HG03097 (cell line): ENCODE data around the gene DGKI.

Experiments used
- ATAC-seq: cut with Tn5 transposase; IDR thresholded peaks from one replicate; pipeline ENCODE4 v1.9.1; 2021; ENCODE audit not compliant: unreplicated experiment, low FRiP score

Gene DGKI

DNA sequence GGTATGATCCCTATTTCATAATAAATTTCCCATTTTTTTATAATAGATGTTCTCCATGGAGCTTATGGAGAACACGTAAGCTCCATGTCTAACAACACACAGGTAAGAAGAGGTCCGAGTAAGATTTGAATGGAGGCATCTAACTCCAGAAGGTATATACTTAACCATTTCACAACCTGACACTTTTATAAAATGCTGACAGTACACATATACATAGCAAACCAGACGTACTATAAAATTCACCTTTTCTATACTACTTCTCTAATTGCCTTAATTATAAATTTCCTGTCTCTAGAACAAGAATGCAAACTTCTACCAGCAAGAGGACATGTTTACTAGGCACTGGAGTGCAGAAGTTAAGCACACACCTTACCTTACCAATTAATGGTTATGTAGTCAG is 151.3 kb downstream of the DGKI start:
- no peak for ATAC-seq

DNA sequence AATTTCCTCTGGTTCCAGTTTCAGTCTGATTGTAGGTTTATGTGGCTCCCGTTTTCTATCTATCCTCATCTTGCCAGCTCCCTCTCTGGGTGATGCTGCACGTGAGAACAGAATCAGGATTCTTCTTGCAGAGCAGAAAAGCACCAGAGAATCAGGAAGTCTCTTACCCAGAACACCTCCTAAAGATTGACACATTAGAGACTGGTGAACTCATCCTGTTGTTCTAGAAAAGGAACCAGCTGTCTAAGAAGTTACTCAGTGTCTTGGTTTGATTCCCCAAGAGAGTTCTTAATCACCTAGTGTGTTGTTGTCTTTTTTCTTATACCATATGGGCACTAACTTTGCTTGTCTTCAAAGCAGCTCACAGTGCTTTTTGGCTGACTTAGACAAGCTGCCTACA is 152.4 kb downstream of the DGKI start:
- ATAC-seq = peak; percentile 73

DNA sequence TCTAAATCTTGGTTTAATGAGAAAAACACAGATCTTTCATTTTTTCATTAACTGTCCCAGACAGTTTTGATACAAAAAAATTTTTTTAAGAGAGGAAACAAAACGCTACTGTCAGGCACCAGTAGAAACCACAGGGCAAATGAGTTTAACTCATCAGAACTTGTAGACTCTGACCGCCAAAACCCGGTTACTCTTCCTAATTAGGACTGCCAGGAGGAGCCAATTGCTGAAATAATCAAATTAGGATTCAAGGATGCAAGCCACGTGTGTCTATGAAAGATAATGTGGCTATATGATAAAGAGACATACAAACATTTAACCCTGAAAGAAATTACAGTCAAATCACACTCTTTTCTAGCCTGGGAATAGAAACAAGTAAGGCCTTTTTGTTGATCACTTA is 154.4 kb downstream of the DGKI start:
- no peak for ATAC-seq

DNA sequence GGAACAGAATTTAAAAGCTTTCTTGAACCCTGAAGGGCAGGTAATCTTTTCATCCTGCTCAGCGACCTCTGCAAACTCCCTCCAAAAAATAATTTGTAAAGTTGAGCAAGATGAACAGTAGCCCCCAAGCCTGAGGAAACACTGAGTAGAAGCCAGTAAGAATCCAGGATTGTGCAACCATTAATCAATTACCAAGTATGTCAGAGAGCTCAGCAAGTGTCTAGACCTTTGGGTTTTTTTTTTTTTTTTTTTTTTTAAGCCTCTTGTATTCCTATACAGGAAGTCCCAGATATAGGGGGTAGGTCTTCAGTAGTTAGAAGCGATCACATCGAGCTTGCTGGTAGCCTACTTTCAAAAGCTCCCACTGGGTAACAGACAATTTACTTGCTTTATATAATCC is 155.2 kb downstream of the DGKI start:
- ATAC-seq = no peak

DNA sequence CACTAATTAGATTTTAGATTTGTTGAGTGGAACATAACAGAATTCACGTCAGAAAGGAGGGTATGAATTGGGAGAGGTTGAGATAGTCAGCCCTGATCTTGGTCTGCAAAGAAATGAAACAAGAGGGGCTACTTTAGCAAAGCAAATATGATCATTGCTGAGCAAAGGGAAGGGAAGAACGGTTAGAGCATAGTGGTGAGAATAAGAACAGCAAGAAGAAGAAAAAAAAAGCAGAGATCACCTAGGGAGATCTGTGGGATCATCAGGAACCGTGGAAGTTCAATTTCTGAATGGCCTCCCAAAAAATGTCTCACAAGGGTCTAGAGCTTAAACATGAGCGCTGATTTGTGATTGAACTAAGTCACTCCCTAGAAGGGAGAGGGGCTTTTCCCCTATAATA is 156.1 kb downstream of the DGKI start:
- no peak for ATAC-seq

DNA sequence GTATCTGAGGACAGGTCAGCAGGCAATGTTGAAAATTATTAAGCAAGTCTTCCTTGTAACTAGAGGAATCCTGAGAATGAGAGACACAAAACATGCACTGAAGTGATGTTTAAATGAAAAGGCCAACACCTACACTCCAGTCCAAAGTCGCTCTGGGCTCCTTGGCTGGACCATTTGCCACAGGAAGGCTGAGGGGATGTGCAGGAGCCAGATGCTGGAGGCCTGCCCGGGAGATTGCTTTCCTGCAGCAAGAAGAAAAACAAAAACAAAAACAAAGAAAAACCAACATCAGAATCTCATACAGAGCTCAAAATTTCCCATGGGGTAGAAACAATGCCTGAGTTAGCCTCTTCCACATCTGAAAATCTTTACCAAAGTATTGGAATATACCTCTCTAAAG is 157.0 kb downstream of the DGKI start:
- no peak for ATAC-seq

DNA sequence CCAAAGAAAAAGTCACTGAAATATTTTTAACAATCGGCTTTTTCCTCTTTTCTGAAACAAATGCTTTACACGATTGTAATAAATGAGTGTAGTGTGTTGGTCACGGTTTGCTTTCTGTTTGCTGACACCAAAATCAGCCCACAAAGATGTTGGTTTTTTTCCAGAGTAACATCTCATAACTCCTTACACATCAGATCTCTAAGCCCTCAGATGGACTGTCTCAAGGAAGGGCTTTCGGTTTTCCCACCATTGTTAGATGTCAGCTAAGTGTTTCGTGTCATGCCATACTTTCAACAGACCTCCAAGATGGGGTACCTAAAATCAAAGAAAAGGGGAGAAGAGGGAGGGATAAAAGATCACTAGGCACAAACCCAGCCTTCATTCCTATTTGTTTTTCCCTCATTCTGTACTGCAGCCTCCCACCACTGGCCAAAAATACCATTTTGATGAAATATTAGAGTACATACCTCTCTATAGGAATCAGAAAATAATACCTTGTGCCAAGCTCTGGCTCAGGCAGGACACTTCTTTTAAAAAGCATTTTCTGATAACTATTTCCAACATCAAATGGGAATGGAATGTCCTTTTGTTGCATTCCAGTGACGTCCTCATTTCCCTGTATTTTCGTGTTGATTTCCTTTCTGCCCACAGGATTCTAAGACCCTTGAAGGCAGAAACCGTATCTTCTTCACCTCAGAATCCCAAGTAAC is 159.1 kb downstream of the DGKI start:
- ATAC-seq = no peak

DNA sequence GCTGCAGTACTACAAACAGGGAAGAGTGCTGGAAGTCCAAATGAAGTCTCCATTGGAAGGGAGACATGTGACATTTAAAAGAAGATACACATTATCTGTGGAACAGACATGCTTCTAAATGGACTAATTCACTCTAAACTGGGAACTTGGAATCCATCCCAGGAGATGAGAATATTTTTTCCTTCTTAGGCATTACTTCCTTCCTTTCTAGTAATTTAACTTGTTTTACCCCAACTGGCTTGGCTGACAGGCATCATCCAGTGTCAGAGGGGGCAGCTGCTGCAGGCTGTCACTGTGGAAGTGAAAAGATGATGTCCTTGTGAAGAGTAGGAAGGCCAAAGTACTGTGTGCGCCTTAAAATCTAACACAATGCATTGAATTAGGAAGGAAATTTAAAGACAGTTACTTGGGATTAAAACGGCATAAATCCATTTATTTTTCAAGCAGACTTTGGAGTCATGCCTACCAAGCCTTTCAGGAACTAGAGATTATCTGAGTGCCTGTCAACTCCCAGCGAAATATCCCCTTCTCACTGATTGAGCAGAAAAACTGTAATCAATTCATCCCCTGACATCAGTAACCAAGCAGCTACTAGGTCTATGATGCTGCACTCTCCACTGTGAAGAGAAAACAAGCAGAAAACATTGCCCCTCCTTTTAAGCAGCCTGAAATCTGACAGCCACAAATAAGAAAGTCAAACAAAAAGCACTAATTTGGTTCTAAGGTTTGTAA is 161.2 kb downstream of the DGKI start:
- no peak for ATAC-seq

DNA sequence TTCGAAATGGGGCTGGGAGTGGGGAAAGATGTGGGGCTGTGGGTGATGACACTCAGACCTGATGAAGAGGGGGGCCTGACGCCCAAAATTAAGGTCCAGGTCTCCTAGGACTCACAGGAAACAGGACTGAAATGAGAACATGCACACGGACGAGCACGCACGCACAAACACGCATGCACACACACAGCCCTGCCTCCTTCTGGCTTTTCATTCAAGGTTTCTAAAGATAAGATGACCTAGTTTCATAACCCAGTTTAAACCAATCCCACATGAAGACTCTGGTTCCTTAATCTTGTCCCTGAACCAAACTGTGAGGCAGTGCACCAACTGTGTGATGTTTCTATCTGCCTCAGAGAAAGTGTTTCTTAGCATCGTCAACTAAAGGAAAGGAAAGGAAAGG is 162.0 kb downstream of the DGKI start:
- ATAC-seq = no peak

DNA sequence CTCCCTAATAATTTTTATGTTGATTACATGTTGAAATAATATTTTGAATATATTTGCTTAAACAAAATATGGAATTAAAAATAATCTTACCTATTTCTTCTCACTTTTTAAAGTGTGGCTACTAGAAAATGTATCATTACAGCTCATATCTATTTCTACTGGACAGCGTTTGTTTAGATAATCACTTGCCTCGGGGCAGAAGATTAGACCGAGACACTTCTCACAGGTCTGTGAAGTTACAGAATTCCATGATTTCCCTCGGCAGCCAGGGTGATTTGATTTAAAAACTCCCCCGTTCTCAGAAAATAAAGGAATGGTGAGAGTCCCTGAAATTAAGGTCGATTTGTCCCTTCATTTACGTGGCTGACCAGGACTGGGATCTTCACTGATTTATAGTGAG is 162.5 kb downstream of the DGKI start:
- no peak for ATAC-seq

DNA sequence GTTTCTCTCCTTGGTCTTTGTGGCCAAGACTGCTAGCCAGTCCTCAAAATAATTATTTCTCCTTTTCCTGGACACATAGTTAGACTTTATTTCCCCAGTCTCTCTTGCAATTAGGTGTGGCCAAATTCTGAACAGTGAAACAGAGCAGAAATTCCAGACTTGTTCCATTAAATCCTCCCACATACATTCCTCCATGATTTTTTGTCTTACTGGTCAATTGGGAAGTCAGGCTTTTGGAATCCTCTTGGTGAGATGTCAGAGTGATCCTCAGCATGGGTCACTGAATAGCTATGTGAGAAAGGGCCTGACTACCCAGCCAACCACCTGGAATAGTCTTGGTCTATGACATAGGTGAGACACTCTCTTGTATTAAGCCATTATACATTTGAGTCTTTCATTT is 164.2 kb downstream of the DGKI start:
- ATAC-seq = no peak

DNA sequence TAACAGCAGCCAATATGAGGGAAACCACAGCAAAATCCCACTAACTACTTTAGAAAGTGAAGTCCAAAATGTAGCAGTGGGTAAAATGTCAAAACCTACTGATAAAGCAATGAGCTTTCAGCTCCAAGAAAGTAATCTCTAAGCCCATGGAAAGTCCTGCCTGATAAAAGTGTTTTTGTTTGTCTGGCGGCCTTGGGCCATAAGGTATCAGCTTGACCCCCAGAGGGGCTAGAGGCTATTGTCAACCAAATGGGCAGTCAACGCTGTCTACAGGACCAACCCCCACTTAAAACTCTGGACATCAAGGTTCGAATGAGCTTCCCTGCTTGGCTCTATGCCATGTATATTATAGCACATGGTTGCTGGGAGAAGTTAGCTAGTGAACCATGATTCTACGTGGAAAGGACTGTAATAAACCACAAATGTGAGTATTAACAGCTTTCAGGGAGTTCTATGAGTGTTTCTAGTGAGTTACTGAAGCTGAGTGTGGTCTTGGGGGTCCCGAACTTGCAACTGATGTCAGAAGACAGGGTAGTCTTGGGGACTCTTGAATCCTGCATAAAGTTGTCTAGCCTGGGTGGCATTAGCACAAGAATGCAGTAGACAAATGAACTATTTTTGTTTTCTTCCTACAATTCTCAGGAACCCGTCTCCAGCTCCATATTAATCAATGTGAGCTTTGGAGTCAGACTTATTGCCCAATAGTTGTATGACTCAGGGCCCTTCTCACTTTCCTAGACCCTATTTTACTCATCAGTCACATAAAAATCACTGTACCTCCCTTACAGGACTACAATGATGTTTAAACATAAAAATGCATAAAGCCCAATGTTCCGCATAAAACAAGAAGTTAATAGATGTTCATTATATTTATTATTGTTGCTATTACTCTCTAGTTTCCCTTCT is 164.9 kb downstream of the DGKI start:
- no peak for ATAC-seq

DNA sequence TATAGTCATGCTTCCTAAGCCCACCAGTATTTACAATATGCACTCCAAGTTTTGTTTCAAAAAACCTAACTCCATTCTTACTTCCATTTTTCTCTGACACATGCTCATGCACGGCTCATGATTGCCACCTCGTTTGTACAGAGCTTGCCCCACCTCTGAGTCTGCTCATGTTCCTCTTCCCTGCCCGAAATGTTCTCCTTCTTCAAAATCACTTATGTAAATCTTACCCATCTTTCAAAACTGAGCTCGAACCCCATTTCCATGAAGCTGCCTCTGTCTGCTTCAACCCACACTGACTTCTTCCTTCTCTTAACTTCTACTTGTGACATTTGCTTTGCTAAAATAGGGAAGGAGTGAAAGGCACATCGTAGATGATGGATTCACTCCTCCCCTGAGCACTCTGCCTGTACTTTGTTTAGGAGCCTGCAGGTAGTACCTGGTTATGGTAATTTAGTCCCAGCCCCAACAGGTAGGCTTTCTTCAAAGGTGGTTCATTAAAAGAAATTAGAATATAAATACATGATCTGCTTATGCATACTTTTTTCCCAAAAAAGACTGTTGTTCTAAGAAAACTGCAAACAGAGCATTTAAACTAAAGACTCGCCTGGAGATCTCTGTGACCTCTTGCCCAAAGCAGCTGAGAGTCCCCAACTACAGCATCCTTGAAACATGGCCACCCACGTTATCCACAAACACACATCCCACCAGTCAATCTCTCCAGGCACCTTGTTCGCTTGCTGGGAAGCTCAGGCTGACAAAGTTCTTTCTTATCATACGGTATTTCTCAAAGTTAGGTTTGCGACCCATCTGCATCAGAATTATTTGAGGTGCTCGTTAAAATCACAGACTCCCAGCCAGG is 172.0 kb downstream of the DGKI start:
- ATAC-seq = no peak

DNA sequence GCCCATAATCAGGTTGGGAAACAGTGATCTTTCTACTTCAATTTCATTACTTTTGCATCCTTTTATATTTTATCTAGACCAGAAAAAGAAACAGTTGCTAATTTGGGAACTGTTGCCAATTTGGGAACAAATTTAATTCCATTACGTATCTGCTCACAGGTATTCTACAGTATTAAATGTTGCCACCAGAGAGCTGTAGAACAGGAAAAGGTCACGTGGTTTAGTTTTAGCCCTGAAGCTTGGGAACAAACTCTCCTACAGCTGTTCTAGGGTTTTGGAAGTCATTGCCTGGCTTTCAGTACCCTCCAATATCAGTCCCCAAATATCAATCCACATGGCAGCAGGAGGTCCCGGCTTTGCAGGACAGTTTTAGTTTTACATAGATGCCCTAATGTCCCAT is 172.7 kb downstream of the DGKI start:
- ATAC-seq = no peak

DNA sequence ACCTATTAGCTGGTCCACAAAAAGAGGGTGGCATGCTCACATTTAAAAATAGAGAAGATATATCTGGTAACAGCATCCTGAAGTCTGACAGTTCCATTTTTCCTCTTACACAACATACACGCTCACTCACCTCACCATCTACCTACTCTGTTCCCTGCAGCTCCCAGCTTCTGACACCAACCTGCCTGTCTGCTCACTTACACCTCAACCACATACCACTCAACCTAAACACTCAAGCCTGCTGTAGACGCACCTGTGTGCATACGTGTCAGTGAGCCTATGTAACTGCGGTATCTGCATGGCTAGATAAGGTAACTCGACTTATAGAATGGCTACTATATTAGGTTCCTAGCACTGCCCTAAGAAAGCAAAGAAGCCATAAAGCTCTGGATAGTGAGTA is 174.9 kb downstream of the DGKI start:
- ATAC-seq = no peak

DNA sequence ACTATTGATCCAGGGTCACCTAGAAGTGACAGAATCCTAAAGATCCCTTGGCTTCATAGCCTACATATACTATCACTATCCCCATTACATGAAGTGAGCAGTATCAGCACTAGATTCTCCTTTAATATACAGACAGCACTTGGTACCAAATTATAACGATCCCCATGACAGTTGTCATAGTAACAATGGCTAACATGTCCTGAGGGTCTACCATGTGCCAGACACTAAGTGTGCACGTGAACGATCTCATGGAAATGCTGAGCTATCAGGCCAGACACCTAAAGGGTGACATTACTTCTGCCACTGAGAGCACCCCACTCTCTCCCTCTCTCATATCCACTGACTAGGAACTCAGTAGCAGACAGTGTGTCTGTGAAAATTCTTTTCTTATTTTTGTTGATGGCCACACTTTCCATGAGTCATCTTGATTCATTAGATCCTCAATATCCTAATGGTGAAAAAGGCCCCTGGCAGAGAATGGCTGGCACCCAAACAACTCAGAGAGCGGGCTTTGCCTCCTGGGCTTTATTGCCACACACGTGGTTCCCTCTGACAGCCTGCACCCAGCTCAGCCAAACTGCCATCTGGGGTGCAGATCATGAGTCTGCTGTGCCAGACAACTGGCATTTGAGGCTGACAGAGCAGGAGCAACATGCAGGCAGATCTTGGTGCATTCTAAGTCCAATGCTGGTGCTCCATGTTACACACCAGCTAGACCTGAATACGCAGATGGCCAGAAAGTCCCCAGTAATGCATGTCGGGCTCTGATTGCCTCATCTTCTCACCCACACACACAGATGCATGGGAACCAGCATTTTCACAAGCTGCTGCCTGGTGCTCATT is 176.3 kb downstream of the DGKI start:
- no peak for ATAC-seq

DNA sequence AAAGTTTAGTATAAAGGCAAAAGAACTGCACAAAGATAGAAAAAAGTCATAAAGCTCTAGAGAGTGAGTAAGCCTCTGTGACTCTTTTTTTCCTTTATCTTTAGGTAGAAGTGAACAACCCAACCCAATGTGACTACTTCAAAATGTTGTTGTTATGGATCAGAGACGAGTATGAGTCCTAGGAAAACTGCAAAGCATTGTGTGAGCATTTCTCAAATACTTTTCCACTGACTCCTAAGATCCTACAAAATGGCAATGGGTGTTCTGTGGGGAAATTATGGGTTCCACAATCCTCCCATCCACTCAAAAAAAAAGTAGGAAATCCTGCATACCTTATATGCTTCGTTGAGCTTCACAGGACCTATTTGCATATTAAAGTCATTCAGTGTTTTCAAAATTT is 177.1 kb downstream of the DGKI start:
- ATAC-seq = no peak

DNA sequence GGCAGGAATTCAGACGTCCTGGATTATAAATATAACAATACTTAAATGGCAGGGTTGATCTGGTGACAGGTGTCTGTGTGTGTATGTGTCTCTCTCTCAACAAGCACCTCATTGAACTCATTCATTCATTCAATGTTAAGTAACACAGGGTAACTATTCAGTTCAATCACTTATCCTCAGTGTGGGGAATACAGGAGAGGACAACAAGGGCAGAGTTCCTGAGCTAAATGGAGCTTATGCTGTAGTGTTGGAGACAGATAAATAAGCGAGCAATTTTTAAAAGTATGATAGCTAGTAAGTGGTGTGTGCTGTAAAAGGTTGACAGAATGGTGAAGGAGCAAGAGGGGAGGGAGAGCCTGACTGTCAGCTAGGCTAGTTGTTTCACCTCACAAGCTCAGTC is 178.4 kb downstream of the DGKI start:
- no peak for ATAC-seq

DNA sequence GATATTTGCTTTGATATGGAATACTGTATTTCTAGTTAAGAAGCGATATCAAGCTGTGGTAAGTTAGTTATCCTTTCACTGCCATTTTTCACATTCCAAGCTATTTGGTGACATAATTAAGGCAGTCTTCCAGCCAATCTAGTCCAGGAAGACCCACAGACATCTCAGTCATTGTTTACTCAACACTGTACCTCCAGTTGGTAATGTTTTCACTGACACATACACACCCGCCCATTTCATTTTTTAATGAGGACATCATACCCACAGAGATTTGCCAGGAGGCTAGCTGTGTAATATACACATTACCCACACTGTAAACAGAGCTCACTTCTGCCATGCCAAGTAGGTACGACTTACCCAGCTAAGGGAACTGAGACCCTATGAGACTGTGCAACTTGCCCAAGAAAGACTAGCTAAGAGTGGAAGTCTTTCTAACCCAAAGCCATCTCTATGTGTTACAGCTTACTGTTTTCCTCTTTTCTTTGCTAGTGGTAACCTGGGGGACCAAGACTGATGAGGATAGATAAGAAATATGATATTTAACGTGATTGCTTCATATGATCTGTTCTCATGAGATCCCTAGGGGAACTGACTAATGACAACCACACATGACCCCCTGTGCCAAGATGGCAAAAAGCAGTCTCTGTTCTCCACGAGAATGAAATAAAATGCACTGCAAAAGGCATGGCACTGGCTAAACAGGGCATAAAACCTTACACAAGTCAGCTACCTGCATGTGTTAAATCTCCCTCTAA is 179.0 kb downstream of the DGKI start:
- no peak for ATAC-seq
